ENCODE results near the gene WEE1.

DNA sequence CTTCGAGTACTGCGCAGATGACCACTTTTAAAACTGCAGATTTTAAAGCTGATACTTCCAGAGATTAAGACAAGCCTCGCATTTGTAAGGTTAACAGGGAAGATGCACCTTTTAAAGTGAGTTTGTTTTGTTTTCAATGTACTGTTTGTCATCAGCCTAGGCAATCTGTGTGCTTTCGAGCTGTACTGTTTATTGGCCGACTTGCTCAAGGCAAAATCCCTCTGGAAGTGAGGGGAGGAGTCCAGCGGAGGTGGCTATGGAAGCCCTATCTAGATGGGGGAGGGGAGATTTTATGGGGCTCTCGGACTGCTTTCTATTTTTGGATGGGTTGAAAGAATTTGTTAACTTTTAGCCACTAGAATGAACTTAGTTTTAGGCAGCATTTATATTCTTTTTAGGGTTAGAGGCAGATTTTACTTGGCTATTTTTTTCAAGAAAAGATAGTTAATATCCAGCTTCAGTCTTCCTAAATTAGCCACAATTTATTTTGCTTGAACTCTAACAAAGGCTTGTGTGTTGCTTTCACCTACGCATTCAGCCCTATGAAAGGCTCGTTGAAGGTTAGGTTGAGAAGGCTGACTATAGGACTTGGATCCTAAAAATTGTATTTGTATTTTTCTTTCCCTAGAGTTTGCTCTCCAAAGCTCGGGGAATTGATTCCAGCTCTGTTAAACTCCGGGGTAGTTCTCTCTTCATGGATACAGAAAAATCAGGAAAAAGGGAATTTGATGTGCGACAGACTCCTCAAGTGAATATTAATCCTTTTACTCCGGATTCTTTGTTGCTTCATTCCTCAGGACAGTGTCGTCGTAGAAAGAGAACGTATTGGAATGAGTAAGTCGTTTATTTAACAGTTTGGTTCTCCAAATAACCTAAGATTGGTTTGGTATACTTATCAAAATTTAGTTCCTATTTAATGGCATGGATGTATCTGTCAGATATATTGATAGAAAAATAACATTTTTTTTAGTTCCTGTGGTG lies 2.1 kb downstream of the WEE1 start:
- TF ChIP-seq EZH2phosphoT487 (conservative IDR thresholded peaks at IDR 0.05; ENCODE audit: low read length) = no peak
- TF ChIP-seq, protein P1, sequence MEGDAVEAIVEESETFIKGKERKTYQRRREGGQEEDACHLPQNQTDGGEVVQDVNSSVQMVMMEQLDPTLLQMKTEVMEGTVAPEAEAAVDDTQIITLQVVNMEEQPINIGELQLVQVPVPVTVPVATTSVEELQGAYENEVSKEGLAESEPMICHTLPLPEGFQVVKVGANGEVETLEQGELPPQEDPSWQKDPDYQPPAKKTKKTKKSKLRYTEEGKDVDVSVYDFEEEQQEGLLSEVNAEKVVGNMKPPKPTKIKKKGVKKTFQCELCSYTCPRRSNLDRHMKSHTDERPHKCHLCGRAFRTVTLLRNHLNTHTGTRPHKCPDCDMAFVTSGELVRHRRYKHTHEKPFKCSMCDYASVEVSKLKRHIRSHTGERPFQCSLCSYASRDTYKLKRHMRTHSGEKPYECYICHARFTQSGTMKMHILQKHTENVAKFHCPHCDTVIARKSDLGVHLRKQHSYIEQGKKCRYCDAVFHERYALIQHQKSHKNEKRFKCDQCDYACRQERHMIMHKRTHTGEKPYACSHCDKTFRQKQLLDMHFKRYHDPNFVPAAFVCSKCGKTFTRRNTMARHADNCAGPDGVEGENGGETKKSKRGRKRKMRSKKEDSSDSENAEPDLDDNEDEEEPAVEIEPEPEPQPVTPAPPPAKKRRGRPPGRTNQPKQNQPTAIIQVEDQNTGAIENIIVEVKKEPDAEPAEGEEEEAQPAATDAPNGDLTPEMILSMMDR (IDR thresholded peaks at IDR 0.05; ENCODE audit: insufficient read depth, low read length, poor library complexity, severe bottlenecking) = no peak

Measured in SU-DHL-6 (cell line).